Mammary epithelial cell (primary cell): ENCODE results near the gene PIGK.

ENCODE experiments used
- CTCF ChIP-seq, 2 donors: IDR thresholded peaks in 1 of 2; conservative IDR thresholded peaks in 1 of 2; 2 replicates each; pipeline ENCODE4 v1.5.1; 2011 to 2012; ENCODE audit warnings: inconsistent platforms in 2 of 2, low read length in 2 of 2, mild to moderate bottlenecking in 2 of 2, control low read depth in 1 of 2, low read depth in 1 of 2; ENCODE audit not compliant: insufficient read depth in 1 of 2; ENCODE audit errors: extremely low read depth in 1 of 2
- EZH2 ChIP-seq: IDR thresholded peaks from 2 replicates; pipeline ENCODE4 v1.6.1; 2012; ENCODE audit warnings: low read length, inconsistent platforms, borderline replicate concordance

- TF ChIP-seq CTCF (conservative IDR thresholded peaks at IDR 0.05 in 1 of 2, IDR thresholded peaks at IDR 0.05 in 1 of 2; ENCODE audit: extremely low read depth in 1 of 2, insufficient read depth in 1 of 2, low read depth in 1 of 2, low read length in 2 of 2) = no peak
- TF ChIP-seq EZH2 = no peak
Observed at GRCh38 chr1:77200806-77201205, 18.4 kb downstream of the PIGK start.
